Posterior vena cava (tissue), 2 donors: ENCODE data around the gene ADPRH. TPM values are rescaled to one million over a fixed set of nuclear protein-coding genes. Genes with fewer than 3 reads are reported as not detected.

ENCODE experiments used
- DNase-seq: peaks from one replicate; pipeline ENCODE4 v3.0.0-alpha.2; 2020; ENCODE audit warnings: low spot score
- intact Hi-C, 2 donors: fragments of 100-400 bp; cut with DNase I; formaldehyde crosslinking; loops; one replicate each; pipeline versions ENCODE4 v1.14.1 to v1.14.2; 2022 to 2023
- total RNA-seq, 2 donors: library from RNA; stranded (reverse); fragmentation: NEBNext Ultra II Directional; extraction: Animal tissue kit (Norgen Biotek cat#: 25700); gene quantifications; one replicate each; pipeline ENCODE4 v1.2.1, GENCODE V29; 2021
- donor health status: DM: yes; HTN: yes; CAD: no.
- donor health status: DM: yes; HTN: yes; CAD: no.

Gene ADPRH
- total RNA-seq, 2 donors from 2014 or later, result 15.3 to 17.9 TPM

- no peak for DNase-seq
- intact Hi-C loops, result no loop called here
Observed at GRCh38 chr3:119637679-119638477, 58.6 kb downstream of the ADPRH start.

Other genes with a start within 250 kb of the ADPRH start
- gene TMEM39A, start 115.9 kb upstream of the ADPRH start, total RNA-seq, result 10 to 100 TPM; 34.3 to 36.7 TPM
- 10 to 100 TPM; 14.2 to 20.0 TPM for gene POGLUT1, start 110.5 kb upstream of the ADPRH start, total RNA-seq
- 10 to 100 TPM; 74.9 to 79.3 TPM for gene TIMMDC1, start 80.9 kb upstream of the ADPRH start, total RNA-seq
- 1 to 10 TPM in 1 of 2 donors, under 1 TPM in 1; 0.24 to 1.3 TPM for gene CD80, start 19.9 kb upstream of the ADPRH start, total RNA-seq
- 1 to 10 TPM; 2.7 to 6.2 TPM for gene PLA1A, start 18.4 kb downstream of the ADPRH start, total RNA-seq
- gene POPDC2, start 81.1 kb downstream of the ADPRH start, total RNA-seq, result 1 to 10 TPM; 7.0 to 8.5 TPM
- gene COX17, start 97.9 kb downstream of the ADPRH start, total RNA-seq, result 10 to 100 TPM; 49.2 to 53.6 TPM
- 1 to 10 TPM; 2.4 to 6.2 TPM for gene CFAP91, start 123.5 kb downstream of the ADPRH start, total RNA-seq
- under 1 TPM in 1 of 2 donors, not detected in 1; 0.19 TPM for gene NR1I2, start 202.6 kb downstream of the ADPRH start, total RNA-seq